Neural cell (in vitro differentiated cells): ENCODE data around the gene C10orf105. TPM values are rescaled to one million over a fixed set of nuclear protein-coding genes. Genes with fewer than 3 reads are reported as not detected.
A peak's percentile ranks its signal among the peaks of the same experiment; 100 is the strongest.

Source experiments
- H2AFZ ChIP-seq: fragments of 200-600, 300-800 bp; sonication (generic), shearing (Covaris generic); 2 replicates; pipeline ENCODE4 v1.6.0; 2014; ENCODE audit warnings: low read depth, mild to moderate bottlenecking, antibody characterized with exemption, low read length, moderate library complexity
- H3F3A ChIP-seq: fragments of 200-600 bp; shearing (Covaris generic); 2 replicates; pipeline ENCODE4 v1.6.1; 2016; ENCODE audit warnings: mild to moderate bottlenecking, moderate library complexity, mixed read lengths, antibody characterized with exemption, low read length; ENCODE audit not compliant: insufficient read depth, poor library complexity, severe bottlenecking
- H3K27ac ChIP-seq: fragments of 200-600, 300-800 bp; sonication (generic), shearing (Covaris generic); 2 replicates; pipeline ENCODE4 v1.5.1; 2014; ENCODE audit warnings: mild to moderate bottlenecking, low read length, moderate library complexity
- H3K27me3 ChIP-seq: fragments of 300-800, 200-600 bp; sonication (generic), shearing (Covaris generic); 2 replicates; pipeline ENCODE4 v1.6.0; 2014; ENCODE audit warnings: mild to moderate bottlenecking, low read depth, low read length, moderate library complexity; ENCODE audit not compliant: insufficient read depth
- H3K36me3 ChIP-seq: fragments of 300-800, 200-600 bp; sonication (generic), shearing (Covaris generic); 2 replicates; pipeline ENCODE4 v1.5.1; 2014; ENCODE audit warnings: mild to moderate bottlenecking, antibody characterized with exemption, low read length, moderate library complexity; ENCODE audit not compliant: insufficient read depth
- H3K4me2 ChIP-seq: fragments of 300-800, 200-600 bp; sonication (generic), shearing (Covaris generic); 2 replicates; pipeline ENCODE4 v1.6.0; 2014; ENCODE audit warnings: mild to moderate bottlenecking, low read length
- H3K4me3 ChIP-seq: fragments of 300-800, 200-600 bp; sonication (generic), shearing (Covaris generic); 2 replicates; pipeline ENCODE4 v1.5.1; 2014; ENCODE audit warnings: mild to moderate bottlenecking, low read length, moderate library complexity
- H3K79me2 ChIP-seq: fragments of 200-600 bp; shearing (Covaris generic); replicated peaks from 2 replicates; pipeline ENCODE4 v1.6.0; 2014; ENCODE audit warnings: mild to moderate bottlenecking, low read length, moderate library complexity; ENCODE audit not compliant: insufficient read depth
- H3K9ac ChIP-seq: fragments of 300-800, 200-600 bp; sonication (generic), shearing (Covaris generic); 2 replicates; pipeline ENCODE4 v1.6.1; 2016; ENCODE audit warnings: mild to moderate bottlenecking, low read length, mixed read lengths
- H3K9me2 ChIP-seq: fragments of 200-600 bp; shearing (Covaris generic); 2 replicates; pipeline ENCODE4 v1.6.1; 2016; ENCODE audit warnings: mild to moderate bottlenecking, low read length, mixed read lengths; ENCODE audit not compliant: insufficient read depth
- H3K9me3 ChIP-seq: fragments of 200-600, 300-800 bp; sonication (generic), shearing (Covaris generic); 2 replicates; pipeline ENCODE4 v1.6.1; 2016; ENCODE audit warnings: mild to moderate bottlenecking, mixed run types, low read length, moderate library complexity, mixed read lengths
- H4K20me1 ChIP-seq: fragments of 200-600 bp; shearing (Covaris generic); 2 replicates; pipeline ENCODE4 v1.6.1; 2016; ENCODE audit warnings: mild to moderate bottlenecking, mixed run types; ENCODE audit not compliant: insufficient read depth
- EP300 ChIP-seq: fragments of 450-650 bp; conservative IDR thresholded peaks from 2 replicates; pipeline ENCODE4 v1.6.1; 2014; ENCODE audit warnings: antibody characterized with exemption, mild to moderate bottlenecking, moderate library complexity; ENCODE audit not compliant: poor library complexity, severe bottlenecking
- EZH2 ChIP-seq: fragments of 200-600, 300-800 bp; shearing (Covaris generic), sonication (generic); IDR thresholded peaks from 2 replicates; pipeline ENCODE4 v1.6.1; 2014; ENCODE audit warnings: antibody characterized with exemption, low read length, borderline replicate concordance, mild to moderate bottlenecking; ENCODE audit not compliant: insufficient read depth, poor library complexity, severe bottlenecking
- MXI1 ChIP-seq: fragments of 450-650 bp; conservative IDR thresholded peaks from 2 replicates; pipeline ENCODE4 v1.6.1; 2014; ENCODE audit warnings: antibody characterized with exemption, mild to moderate bottlenecking; ENCODE audit not compliant: poor library complexity, severe bottlenecking
- POLR2AphosphoS5 ChIP-seq: IDR thresholded peaks from 2 replicates; pipeline ENCODE4 v1.6.1; 2012
- RAD21 ChIP-seq: fragments of 450-650 bp; conservative IDR thresholded peaks from 2 replicates; pipeline ENCODE4 v1.6.1; 2014; ENCODE audit warnings: antibody characterized with exemption, mild to moderate bottlenecking, moderate library complexity
- REST ChIP-seq: IDR thresholded peaks from 2 replicates; pipeline ENCODE4 v1.6.1; 2012; ENCODE audit warnings: borderline replicate concordance
- SMC3 ChIP-seq: fragments of 450-650 bp; conservative IDR thresholded peaks from 2 replicates; pipeline ENCODE4 v1.6.1; 2014; ENCODE audit warnings: antibody characterized with exemption, mild to moderate bottlenecking, moderate library complexity; ENCODE audit not compliant: poor library complexity
- TAF1 ChIP-seq: IDR thresholded peaks from 2 replicates; pipeline ENCODE4 v1.6.1; 2012; ENCODE audit warnings: low read depth
- polyA plus RNA-seq: library from polyadenylated mRNA; depleted of rRNA; stranded (reverse); fragments of >200 nt; gene quantifications from 2 replicates; pipeline ENCODE4 v1.2.3, GENCODE V29; 2014
- TF ChIP-seq, protein P1 (sequence below): fragments of 450-650 bp; IDR thresholded peaks from 2 replicates; pipeline ENCODE4 v1.5.1; 2014; ENCODE audit warnings: antibody characterized with exemption, mild to moderate bottlenecking, moderate library complexity; ENCODE audit not compliant: poor library complexity, severe bottlenecking

Gene C10orf105
- polyA plus RNA-seq, 1 donor from 2014 or later = 0.11 TPM

DNA sequence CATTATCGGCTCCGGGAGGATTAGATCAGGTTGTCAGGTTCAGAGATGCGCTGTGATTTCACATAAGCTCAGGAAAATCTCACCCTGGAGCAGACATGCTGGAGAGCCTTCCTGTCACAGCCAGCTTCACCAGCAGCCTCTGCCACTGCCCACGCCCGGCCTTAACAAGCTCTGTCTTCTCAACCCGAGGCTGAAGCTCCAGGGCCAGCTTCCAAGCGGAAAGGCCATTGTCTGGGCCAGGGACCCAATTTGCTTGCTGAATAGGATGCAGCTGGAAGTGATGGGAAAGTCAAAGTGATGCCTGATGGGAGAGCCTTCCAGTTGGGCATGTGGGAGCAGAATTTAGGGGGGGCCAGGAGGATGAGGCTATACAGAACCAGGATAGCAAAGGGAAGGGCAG lies 36.3 kb downstream of the C10orf105 start:
- H3K9ac ChIP-seq = peak overlapping the region; percentile 20
- H2AFZ ChIP-seq = no peak overlapping the region
- H3K79me2 ChIP-seq = no peaks in the 10 kb centered on the region
- no peaks in the 10 kb centered on the region for H4K20me1 ChIP-seq
- peak overlapping the region; percentile 60 for H3K27ac ChIP-seq
- no peaks in the 10 kb centered on the region for H3K9me3 ChIP-seq
- H3K4me2 ChIP-seq = no peak overlapping the region
- no peaks in the 10 kb centered on the region for H3K9me2 ChIP-seq
- peak overlapping the region; percentile 15 for H3K4me3 ChIP-seq
- H3K27me3 ChIP-seq = no peaks in the 10 kb centered on the region
- no peaks in the 10 kb centered on the region for H3K36me3 ChIP-seq
- H3F3A ChIP-seq = no peaks in the 10 kb centered on the region
- TF ChIP-seq SMC3 (no peak), EZH2 (no peak), EP300 (no peak), POLR2AphosphoS5 (no peak), REST (no peak), RAD21 (no peak), TAF1 (no peak), MXI1 (no peak)
- TF ChIP-seq, protein P1, sequence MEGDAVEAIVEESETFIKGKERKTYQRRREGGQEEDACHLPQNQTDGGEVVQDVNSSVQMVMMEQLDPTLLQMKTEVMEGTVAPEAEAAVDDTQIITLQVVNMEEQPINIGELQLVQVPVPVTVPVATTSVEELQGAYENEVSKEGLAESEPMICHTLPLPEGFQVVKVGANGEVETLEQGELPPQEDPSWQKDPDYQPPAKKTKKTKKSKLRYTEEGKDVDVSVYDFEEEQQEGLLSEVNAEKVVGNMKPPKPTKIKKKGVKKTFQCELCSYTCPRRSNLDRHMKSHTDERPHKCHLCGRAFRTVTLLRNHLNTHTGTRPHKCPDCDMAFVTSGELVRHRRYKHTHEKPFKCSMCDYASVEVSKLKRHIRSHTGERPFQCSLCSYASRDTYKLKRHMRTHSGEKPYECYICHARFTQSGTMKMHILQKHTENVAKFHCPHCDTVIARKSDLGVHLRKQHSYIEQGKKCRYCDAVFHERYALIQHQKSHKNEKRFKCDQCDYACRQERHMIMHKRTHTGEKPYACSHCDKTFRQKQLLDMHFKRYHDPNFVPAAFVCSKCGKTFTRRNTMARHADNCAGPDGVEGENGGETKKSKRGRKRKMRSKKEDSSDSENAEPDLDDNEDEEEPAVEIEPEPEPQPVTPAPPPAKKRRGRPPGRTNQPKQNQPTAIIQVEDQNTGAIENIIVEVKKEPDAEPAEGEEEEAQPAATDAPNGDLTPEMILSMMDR = no peak

DNA sequence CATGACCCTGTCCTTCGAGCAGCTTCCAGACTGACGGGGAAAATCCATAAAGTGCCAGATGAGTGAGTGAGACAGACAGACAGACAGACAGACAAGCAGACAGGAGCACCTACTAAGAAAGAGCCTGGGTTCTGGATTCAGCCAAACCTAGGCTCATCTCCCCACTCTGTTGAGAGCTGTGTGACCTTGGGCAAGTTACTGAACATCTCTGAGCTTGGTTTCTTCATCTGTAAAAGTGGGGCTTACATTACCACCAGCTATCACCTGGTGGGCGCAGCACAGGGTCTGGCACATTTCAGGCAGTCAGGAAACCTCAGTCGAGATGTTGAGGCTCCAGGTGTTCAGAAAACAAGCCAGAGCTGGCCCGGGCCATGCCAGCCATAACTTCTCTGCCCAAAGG lies 37.6 kb downstream of the C10orf105 start:
- Histone ChIP-seq H4K20me1 (no peaks in the 10 kb centered on the region), H2AFZ (no peak overlapping the region), H3K27ac (no peak overlapping the region), H3K9me2 (no peaks in the 10 kb centered on the region), H3K79me2 (no peaks in the 10 kb centered on the region), H3F3A (no peaks in the 10 kb centered on the region), H3K4me2 (no peak overlapping the region), H3K4me3 (no peak overlapping the region), H3K9me3 (no peaks in the 10 kb centered on the region), H3K9ac (no peak overlapping the region), H3K36me3 (no peaks in the 10 kb centered on the region), H3K27me3 (no peaks in the 10 kb centered on the region)
- TF ChIP-seq, protein P1 = no peak
- no peak for TF ChIP-seq SMC3
- TF ChIP-seq RAD21 = no peak
- no peak for TF ChIP-seq MXI1
- no peak for TF ChIP-seq EP300
- no peak for TF ChIP-seq EZH2
- no peak for TF ChIP-seq POLR2AphosphoS5
- TF ChIP-seq TAF1 = no peak
- TF ChIP-seq REST = no peak
